Spleen (tissue), 7 donors: ENCODE measurements around the gene NPBWR2.

Experiments
- CTCF ChIP-seq, 11 experiments: fragments of 200-600 bp in 7 of 11; fragments of 450-650 bp in 4 of 11; sonication (generic) in 4 of 11; IDR thresholded peaks in 8 of 11; conservative IDR thresholded peaks in 3 of 11; 1 replicate in 7 of 11; 2 replicates in 4 of 11; pipeline versions ENCODE4 v1.4.0 to v1.8.0; 2016 to 2021; ENCODE audit warnings: antibody characterized with exemption in 11 of 11, inconsistent platforms in 4 of 11, mild to moderate bottlenecking in 1 of 11
- POLR2A ChIP-seq, 3 donors: fragments of 450-650 bp; IDR thresholded peaks; one replicate each; pipeline ENCODE4 v1.5.1; 2017; ENCODE audit warnings: antibody characterized with exemption in 3 of 3, mild to moderate bottlenecking in 1 of 3
- POLR2AphosphoS5 ChIP-seq, 3 donors: sonication (generic); formaldehyde crosslinking; IDR thresholded peaks; one replicate each; pipeline ENCODE4 v1.5.1; 2017; ENCODE audit warnings: antibody characterized with exemption in 3 of 3
- donor health status: DM: no; HTN: no; CAD: no; lungs with moderate emphysema.
- donor health status: DM: no; HTN: no; CAD: no.
- donor health status: DM: no; HTN: no; CAD: no.

DNA sequence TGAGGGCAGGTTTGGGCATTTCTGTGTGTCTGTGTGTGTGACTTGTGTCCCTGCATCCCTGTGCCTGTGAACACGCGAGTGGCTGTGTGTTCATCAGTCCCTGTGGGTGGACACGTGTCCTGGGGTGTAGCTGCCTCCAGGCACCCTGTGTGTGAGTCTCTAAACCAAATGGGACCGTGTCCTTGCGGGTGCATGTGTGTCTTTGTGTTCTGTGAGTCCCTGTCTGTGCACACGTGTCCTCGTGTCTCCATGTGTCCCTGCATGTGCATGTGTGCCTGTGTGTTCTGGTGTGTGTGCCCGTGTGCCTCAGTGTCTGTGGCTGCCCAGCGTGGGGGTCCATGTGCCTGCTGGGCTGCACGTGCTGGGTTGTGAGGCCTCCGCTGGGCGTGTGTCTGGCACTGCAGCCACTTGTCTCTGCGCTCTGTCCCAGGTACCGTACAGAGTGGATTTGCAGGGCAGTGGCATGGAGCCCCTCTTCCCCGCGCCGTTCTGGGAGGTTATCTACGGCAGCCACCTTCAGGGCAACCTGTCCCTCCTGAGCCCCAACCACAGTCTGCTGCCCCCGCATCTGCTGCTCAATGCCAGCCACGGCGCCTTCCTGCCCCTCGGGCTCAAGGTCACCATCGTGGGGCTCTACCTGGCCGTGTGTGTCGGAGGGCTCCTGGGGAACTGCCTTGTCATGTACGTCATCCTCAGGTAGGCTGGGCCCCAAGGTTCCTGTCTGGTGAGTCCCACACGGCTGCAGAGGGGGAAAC is 14.9 kb downstream of the NPBWR2 start:
- TF ChIP-seq CTCF (IDR thresholded peaks at IDR 0.05 in 8 of 11, conservative IDR thresholded peaks at IDR 0.05 in 3 of 11): no peak
- no peak for TF ChIP-seq POLR2AphosphoS5 (IDR thresholded peaks at IDR 0.05)
- no peak for TF ChIP-seq POLR2A (IDR thresholded peaks at IDR 0.05)
